HepG2 (cell line): ENCODE measurements around the gene CD19. TPM values are rescaled to one million over a fixed set of nuclear protein-coding genes. Genes with fewer than 3 reads are reported as not detected.
A peak's percentile ranks its signal among the peaks of the same experiment; 100 is the strongest.

Experiments
- GABPA ChIP-seq, 2 experiments: IDR thresholded peaks; 2 replicates each; pipeline ENCODE4 v1.6.1; 2011 to 2016; ENCODE audit warnings: low read depth in 2 of 2, low read length in 1 of 2, missing biosample characterization in 1 of 2, missing genetic modification characterization in 1 of 2
- TBX2 ChIP-seq: sonication (generic); formaldehyde crosslinking; IDR thresholded peaks from 2 replicates; pipeline ENCODE4 v1.5.0; 2020; ENCODE audit warnings: missing genetic modification reagents, mild to moderate bottlenecking, borderline replicate concordance
- ZNF10 ChIP-seq: sonication (generic); formaldehyde crosslinking; IDR thresholded peaks from 2 replicates; pipeline ENCODE4 v1.4.0; 2020; ENCODE audit warnings: mild to moderate bottlenecking, low read depth, missing genetic modification reagents, borderline replicate concordance
- ZNF839 ChIP-seq: sonication (generic); formaldehyde crosslinking; IDR thresholded peaks from 2 replicates; pipeline ENCODE4 v1.4.0; 2020; ENCODE audit warnings: missing genetic modification reagents, mild to moderate bottlenecking, borderline replicate concordance
- polyA plus RNA-seq, 8 experiments: library from polyadenylated mRNA; depleted of rRNA in 3 of 8; stranded (reverse) in 7 of 8; unstranded in 1 of 8; fragments of >200 nt; fragmentation: Illumina TruSeq in 4 of 8; extraction: Trizol in 4 of 8; gene quantifications; 2 replicates each; pipeline versions ENCODE4 v1.2.1 to v1.2.3, GENCODE V29; 2011 to 2016; ENCODE audit warnings: low read depth in 4 of 8, missing spikeins in 1 of 8, mixed read lengths in 1 of 8; ENCODE audit not compliant: insufficient read depth in 1 of 8
- total RNA-seq, 5 experiments: library from RNA; depleted of rRNA; stranded (reverse); fragments of >200 nt; fragmentation: Illumina TruSeq; extraction: Trizol; gene quantifications; 2 replicates each; pipeline ENCODE4 v1.2.3, GENCODE V29; 2016; ENCODE audit warnings: low read depth in 1 of 5
- TF ChIP-seq, protein P1 (sequence below): sonication (generic); formaldehyde crosslinking; IDR thresholded peaks from 2 replicates; pipeline ENCODE4 v1.5.1; 2020; ENCODE audit warnings: mild to moderate bottlenecking, missing genetic modification reagents, borderline replicate concordance
- TF ChIP-seq, protein P2 (sequence below): sonication (generic); formaldehyde crosslinking; IDR thresholded peaks from 2 replicates; pipeline ENCODE4 v1.5.0; 2020; ENCODE audit warnings: mild to moderate bottlenecking, missing genetic modification reagents, borderline replicate concordance
- TF ChIP-seq, protein P3 (sequence below): sonication (generic); formaldehyde crosslinking; IDR thresholded peaks from 2 replicates; pipeline ENCODE4 v1.8.1; 2023; ENCODE audit warnings: missing genetic modification reagents, mild to moderate bottlenecking, borderline replicate concordance
- TF ChIP-seq, protein P4 (sequence below): IDR thresholded peaks from 2 replicates; pipeline ENCODE4 v1.4.0; 2020; ENCODE audit warnings: mild to moderate bottlenecking, missing genetic modification reagents

Gene CD19
- total and polyA plus RNA-seq, 2 of the 13 experiments (the other 11 are each of a cell fraction or from before 2014, with no cell fraction given) = 0.55 to 1.1 TPM

DNA sequence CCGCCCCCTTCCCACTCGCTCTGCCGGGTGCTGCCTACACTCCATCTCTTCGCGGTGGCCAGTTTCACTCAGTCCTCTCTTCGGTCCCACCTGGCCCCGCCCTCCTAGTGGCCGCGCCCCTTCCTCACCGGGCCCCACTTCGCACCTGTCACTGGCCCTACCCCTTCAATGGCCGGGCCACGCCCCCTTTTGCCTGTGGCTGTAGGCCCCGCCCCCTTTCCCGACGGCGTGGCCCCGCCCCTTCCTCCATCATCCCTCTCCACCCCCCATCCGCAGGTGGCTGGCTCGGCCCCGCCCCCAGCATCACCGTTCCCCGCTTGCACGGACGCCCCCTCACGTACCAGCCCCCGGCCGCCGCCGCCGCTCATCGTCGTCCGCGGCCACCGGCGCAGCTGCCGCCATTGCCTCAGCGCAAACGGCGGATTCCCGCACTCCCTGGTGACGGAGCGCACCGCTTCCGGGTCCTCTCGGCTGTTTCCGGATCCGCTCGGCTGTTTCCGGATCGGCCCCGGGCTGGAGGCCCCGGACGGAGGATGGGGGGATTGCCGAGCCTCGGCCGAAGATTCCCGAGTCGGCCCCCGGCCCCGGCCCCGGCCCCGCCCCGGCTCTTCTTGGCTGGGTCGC, 6.9 kb upstream of the CD19 start, which contains the start of gene RABEP2 (continued):
- TF ChIP-seq, protein P1, sequence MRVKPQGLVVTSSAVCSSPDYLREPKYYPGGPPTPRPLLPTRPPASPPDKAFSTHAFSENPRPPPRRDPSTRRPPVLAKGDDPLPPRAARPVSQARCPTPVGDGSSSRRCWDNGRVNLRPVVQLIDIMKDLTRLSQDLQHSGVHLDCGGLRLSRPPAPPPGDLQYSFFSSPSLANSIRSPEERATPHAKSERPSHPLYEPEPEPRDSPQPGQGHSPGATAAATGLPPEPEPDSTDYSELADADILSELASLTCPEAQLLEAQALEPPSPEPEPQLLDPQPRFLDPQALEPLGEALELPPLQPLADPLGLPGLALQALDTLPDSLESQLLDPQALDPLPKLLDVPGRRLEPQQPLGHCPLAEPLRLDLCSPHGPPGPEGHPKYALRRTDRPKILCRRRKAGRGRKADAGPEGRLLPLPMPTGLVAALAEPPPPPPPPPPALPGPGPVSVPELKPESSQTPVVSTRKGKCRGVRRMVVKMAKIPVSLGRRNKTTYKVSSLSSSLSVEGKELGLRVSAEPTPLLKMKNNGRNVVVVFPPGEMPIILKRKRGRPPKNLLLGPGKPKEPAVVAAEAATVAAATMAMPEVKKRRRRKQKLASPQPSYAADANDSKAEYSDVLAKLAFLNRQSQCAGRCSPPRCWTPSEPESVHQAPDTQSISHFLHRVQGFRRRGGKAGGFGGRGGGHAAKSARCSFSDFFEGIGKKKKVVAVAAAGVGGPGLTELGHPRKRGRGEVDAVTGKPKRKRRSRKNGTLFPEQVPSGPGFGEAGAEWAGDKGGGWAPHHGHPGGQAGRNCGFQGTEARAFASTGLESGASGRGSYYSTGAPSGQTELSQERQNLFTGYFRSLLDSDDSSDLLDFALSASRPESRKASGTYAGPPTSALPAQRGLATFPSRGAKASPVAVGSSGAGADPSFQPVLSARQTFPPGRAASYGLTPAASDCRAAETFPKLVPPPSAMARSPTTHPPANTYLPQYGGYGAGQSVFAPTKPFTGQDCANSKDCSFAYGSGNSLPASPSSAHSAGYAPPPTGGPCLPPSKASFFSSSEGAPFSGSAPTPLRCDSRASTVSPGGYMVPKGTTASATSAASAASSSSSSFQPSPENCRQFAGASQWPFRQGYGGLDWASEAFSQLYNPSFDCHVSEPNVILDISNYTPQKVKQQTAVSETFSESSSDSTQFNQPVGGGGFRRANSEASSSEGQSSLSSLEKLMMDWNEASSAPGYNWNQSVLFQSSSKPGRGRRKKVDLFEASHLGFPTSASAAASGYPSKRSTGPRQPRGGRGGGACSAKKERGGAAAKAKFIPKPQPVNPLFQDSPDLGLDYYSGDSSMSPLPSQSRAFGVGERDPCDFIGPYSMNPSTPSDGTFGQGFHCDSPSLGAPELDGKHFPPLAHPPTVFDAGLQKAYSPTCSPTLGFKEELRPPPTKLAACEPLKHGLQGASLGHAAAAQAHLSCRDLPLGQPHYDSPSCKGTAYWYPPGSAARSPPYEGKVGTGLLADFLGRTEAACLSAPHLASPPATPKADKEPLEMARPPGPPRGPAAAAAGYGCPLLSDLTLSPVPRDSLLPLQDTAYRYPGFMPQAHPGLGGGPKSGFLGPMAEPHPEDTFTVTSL (CRISPR knock-in tag) = no peak
- TF ChIP-seq TBX2 (CRISPR knock-in tag) (no peak), GABPA (IDR thresholded peaks at IDR 0.05; ENCODE audit: low read depth, low read length) (peak; percentile 79), GABPA (CRISPR knock-in tag; IDR thresholded peaks at IDR 0.05; ENCODE audit: low read depth) (peak; percentile 82), ZNF10 (CRISPR knock-in tag) (no peak), ZNF839 (CRISPR knock-in tag) (0 out of 2 replicates have a peak, but pooled peaks have one; percentile 61)
- TF ChIP-seq, protein P2, sequence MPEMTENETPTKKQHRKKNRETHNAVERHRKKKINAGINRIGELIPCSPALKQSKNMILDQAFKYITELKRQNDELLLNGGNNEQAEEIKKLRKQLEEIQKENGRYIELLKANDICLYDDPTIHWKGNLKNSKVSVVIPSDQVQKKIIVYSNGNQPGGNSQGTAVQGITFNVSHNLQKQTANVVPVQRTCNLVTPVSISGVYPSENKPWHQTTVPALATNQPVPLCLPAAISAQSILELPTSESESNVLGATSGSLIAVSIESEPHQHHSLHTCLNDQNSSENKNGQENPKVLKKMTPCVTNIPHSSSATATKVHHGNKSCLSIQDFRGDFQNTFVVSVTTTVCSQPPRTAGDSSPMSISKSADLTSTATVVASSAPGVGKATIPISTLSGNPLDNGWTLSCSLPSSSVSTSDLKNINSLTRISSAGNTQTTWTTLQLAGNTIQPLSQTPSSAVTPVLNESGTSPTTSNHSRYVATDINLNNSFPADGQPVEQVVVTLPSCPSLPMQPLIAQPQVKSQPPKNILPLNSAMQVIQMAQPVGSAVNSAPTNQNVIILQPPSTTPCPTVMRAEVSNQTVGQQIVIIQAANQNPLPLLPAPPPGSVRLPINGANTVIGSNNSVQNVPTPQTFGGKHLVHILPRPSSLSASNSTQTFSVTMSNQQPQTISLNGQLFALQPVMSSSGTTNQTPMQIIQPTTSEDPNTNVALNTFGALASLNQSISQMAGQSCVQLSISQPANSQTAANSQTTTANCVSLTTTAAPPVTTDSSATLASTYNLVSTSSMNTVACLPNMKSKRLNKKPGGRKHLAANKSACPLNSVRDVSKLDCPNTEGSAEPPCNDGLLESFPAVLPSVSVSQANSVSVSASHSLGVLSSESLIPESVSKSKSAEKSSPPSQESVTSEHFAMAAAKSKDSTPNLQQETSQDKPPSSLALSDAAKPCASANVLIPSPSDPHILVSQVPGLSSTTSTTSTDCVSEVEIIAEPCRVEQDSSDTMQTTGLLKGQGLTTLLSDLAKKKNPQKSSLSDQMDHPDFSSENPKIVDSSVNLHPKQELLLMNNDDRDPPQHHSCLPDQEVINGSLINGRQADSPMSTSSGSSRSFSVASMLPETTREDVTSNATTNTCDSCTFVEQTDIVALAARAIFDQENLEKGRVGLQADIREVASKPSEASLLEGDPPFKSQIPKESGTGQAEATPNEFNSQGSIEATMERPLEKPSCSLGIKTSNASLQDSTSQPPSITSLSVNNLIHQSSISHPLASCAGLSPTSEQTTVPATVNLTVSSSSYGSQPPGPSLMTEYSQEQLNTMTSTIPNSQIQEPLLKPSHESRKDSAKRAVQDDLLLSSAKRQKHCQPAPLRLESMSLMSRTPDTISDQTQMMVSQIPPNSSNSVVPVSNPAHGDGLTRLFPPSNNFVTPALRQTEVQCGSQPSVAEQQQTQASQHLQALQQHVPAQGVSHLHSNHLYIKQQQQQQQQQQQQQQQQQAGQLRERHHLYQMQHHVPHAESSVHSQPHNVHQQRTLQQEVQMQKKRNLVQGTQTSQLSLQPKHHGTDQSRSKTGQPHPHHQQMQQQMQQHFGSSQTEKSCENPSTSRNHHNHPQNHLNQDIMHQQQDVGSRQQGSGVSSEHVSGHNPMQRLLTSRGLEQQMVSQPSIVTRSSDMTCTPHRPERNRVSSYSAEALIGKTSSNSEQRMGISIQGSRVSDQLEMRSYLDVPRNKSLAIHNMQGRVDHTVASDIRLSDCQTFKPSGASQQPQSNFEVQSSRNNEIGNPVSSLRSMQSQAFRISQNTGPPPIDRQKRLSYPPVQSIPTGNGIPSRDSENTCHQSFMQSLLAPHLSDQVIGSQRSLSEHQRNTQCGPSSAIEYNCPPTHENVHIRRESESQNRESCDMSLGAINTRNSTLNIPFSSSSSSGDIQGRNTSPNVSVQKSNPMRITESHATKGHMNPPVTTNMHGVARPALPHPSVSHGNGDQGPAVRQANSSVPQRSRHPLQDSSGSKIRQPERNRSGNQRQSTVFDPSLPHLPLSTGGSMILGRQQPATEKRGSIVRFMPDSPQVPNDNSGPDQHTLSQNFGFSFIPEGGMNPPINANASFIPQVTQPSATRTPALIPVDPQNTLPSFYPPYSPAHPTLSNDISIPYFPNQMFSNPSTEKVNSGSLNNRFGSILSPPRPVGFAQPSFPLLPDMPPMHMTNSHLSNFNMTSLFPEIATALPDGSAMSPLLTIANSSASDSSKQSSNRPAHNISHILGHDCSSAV = no peak
- TF ChIP-seq, protein P3, sequence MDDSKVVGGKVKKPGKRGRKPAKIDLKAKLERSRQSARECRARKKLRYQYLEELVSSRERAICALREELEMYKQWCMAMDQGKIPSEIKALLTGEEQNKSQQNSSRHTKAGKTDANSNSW (CRISPR knock-in tag) = no peak
- TF ChIP-seq, protein P4, sequence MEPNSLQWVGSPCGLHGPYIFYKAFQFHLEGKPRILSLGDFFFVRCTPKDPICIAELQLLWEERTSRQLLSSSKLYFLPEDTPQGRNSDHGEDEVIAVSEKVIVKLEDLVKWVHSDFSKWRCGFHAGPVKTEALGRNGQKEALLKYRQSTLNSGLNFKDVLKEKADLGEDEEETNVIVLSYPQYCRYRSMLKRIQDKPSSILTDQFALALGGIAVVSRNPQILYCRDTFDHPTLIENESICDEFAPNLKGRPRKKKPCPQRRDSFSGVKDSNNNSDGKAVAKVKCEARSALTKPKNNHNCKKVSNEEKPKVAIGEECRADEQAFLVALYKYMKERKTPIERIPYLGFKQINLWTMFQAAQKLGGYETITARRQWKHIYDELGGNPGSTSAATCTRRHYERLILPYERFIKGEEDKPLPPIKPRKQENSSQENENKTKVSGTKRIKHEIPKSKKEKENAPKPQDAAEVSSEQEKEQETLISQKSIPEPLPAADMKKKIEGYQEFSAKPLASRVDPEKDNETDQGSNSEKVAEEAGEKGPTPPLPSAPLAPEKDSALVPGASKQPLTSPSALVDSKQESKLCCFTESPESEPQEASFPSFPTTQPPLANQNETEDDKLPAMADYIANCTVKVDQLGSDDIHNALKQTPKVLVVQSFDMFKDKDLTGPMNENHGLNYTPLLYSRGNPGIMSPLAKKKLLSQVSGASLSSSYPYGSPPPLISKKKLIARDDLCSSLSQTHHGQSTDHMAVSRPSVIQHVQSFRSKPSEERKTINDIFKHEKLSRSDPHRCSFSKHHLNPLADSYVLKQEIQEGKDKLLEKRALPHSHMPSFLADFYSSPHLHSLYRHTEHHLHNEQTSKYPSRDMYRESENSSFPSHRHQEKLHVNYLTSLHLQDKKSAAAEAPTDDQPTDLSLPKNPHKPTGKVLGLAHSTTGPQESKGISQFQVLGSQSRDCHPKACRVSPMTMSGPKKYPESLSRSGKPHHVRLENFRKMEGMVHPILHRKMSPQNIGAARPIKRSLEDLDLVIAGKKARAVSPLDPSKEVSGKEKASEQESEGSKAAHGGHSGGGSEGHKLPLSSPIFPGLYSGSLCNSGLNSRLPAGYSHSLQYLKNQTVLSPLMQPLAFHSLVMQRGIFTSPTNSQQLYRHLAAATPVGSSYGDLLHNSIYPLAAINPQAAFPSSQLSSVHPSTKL (CRISPR knock-in tag) = no peak
